K562 (cell line): ENCODE data around the gene ACER3. TPM values are rescaled to one million over a fixed set of nuclear protein-coding genes. Genes with fewer than 3 reads are reported as not detected.

Experiments used
- ATAC-seq: fragments of 200-7000 bp; cut with Tn5 transposase; 3 replicates; pipeline ENCODE4 v1.9.1; 2020; ENCODE audit warnings: moderate library complexity
- BruUV-seq: library from RNA; stranded (reverse); fragments of 400-500 nt; replicated peaks from 2 replicates; lab custom pipeline; 2021; lab: Mats Ljungman, UMichigan
- CTCF ChIA-PET: fragments of 300-600 bp; formaldehyde crosslinking; extraction: SDS; loops from one replicate; lab custom pipeline; 2021; ENCODE audit warnings: low intra/inter-chr PET ratio; lab: Yijun Ruan, JAX
- POLR2A ChIA-PET: fragments of 300-600, 350-650 bp; sonication (Branson Sonifier 250); formaldehyde crosslinking; extraction: SDS; loops from one replicate; lab custom pipeline; 2021; ENCODE audit warnings: antibody characterized with exemption, inconsistent platforms; lab: Yijun Ruan, JAX
- DNase-seq, 4 experiments: peaks; one replicate each; pipeline versions ENCODE4 v3.0.0 to v3.0.0-alpha.2; 2011 to 2018; ENCODE audit warnings: low spot score in 3 of 4, mixed read lengths in 3 of 4; ENCODE audit errors: extremely low read depth in 1 of 4
- FAIRE-seq: peaks from 2 replicates; lab custom pipeline; 2011; peaks lifted over from hg19 to GRCh38; lab: Jason Lieb, UNC
- H2AFZ ChIP-seq: 2 replicates; pipeline ENCODE4 v1.6.0; 2011; ENCODE audit warnings: low read depth, low read length, control low read depth, inconsistent platforms
- H3K27ac ChIP-seq: fragments of 200-600 bp; 3 replicates; pipeline ENCODE4 v1.8.0; 2011; ENCODE audit warnings: low read depth, mild to moderate bottlenecking, control low read depth, inconsistent platforms, low read length, moderate library complexity, mixed read lengths; ENCODE audit errors: extremely low read depth
- H3K27me3 ChIP-seq, 2 experiments: fragments of 300-600 bp in 1 of 2; 2 replicates in 1 of 2; 3 replicates in 1 of 2; pipeline versions ENCODE4 v1.6.0 to v1.8.0; 2011; ENCODE audit warnings: inconsistent platforms in 2 of 2, low read length in 2 of 2, mild to moderate bottlenecking in 1 of 2, mixed read lengths in 1 of 2, moderate library complexity in 1 of 2; ENCODE audit not compliant: control insufficient read depth in 2 of 2, insufficient read depth in 2 of 2
- H3K36me3 ChIP-seq: fragments of 300-600 bp; 3 replicates; pipeline ENCODE4 v1.8.0; 2011; ENCODE audit warnings: mild to moderate bottlenecking, low read length, inconsistent platforms; ENCODE audit not compliant: control insufficient read depth, insufficient read depth
- H3K4me1 ChIP-seq, 2 experiments: fragments of 200-600 bp in 1 of 2; replicated peaks in 1 of 2; 2 replicates in 1 of 2; 3 replicates in 1 of 2; pipeline versions ENCODE4 v1.5.1 to v1.8.0; 2011; ENCODE audit warnings: inconsistent platforms in 2 of 2, low read length in 2 of 2, mild to moderate bottlenecking in 1 of 2, mixed read lengths in 1 of 2, moderate library complexity in 1 of 2; ENCODE audit not compliant: control insufficient read depth in 2 of 2, insufficient read depth in 2 of 2
- H3K4me2 ChIP-seq: 2 replicates; pipeline ENCODE4 v1.6.1; 2011; ENCODE audit warnings: low read length, control low read depth, inconsistent platforms, mixed read lengths; ENCODE audit not compliant: insufficient read depth
- H3K4me3 ChIP-seq: fragments of 200-600 bp; sonication (generic), shearing (Covaris generic); 2 replicates; pipeline ENCODE4 v1.5.1; 2016; ENCODE audit warnings: control low read depth, inconsistent platforms
- H3K79me2 ChIP-seq: fragments of 200-600 bp; 3 replicates; pipeline ENCODE4 v1.8.0; 2011; ENCODE audit warnings: low read length, inconsistent platforms; ENCODE audit not compliant: control insufficient read depth, insufficient read depth
- H3K9ac ChIP-seq, 2 experiments: 2 replicates each; pipeline versions ENCODE4 v1.6.0 to v1.6.1; 2011; ENCODE audit warnings: low read depth in 2 of 2, low read length in 2 of 2, control low read depth in 1 of 2, inconsistent platforms in 1 of 2, mild to moderate bottlenecking in 1 of 2, mixed read lengths in 1 of 2; ENCODE audit not compliant: insufficient read depth in 1 of 2
- H3K9me1 ChIP-seq: one replicate; pipeline ENCODE4 v1.6.0; 2011; ENCODE audit warnings: inconsistent platforms, mild to moderate bottlenecking, low read length, moderate library complexity; ENCODE audit not compliant: control insufficient read depth, insufficient read depth
- H3K9me3 ChIP-seq: replicated peaks from 2 replicates; pipeline ENCODE4 v1.5.1; 2011; ENCODE audit warnings: low read depth, low read length, inconsistent platforms; ENCODE audit not compliant: control insufficient read depth, insufficient read depth
- H4K20me1 ChIP-seq: replicated peaks from 2 replicates; pipeline ENCODE4 v1.6.1; 2011; ENCODE audit warnings: low read length, inconsistent platforms, mixed read lengths; ENCODE audit not compliant: control insufficient read depth, insufficient read depth
- CBX2 ChIP-seq: fragments of 200-600 bp; sonication (generic); IDR thresholded peaks from one replicate; pipeline ENCODE4 v1.6.1; 2012; ENCODE audit warnings: mild to moderate bottlenecking, low read length, inconsistent platforms; ENCODE audit not compliant: insufficient read depth, poor library complexity, severe bottlenecking
- CEBPB ChIP-seq: fragments of 450-650 bp; IDR thresholded peaks from 2 replicates; pipeline ENCODE4 v1.6.1; 2016; ENCODE audit warnings: missing genetic modification characterization, missing compliant biosample characterization
- CEBPG ChIP-seq, 3 experiments: fragments of 200-800 bp in 1 of 3; sonication (Bioruptor generic) in 1 of 3; sonication (generic) in 1 of 3; formaldehyde crosslinking in 1 of 3; IDR thresholded peaks in 2 of 3; conservative IDR thresholded peaks in 1 of 3; 2 replicates each; pipeline versions ENCODE4 v1.6.1 to v1.8.0; 2016 to 2022; ENCODE audit warnings: missing compliant biosample characterization in 2 of 3, missing genetic modification characterization in 2 of 3, mild to moderate bottlenecking in 1 of 3, missing genetic modification reagents in 1 of 3
- ETV1 ChIP-seq: fragments of 450-650 bp; conservative IDR thresholded peaks from 2 replicates; pipeline ENCODE4 v1.6.1; 2016; ENCODE audit warnings: missing genetic modification characterization, control low read depth, low read depth, missing compliant biosample characterization
- KAT7 ChIP-seq: sonication (generic); formaldehyde crosslinking; IDR thresholded peaks from 2 replicates; pipeline ENCODE4 v1.8.0; 2022; ENCODE audit warnings: missing genetic modification reagents, mild to moderate bottlenecking, borderline replicate concordance
- MCM2 ChIP-seq: fragments of 450-650 bp; IDR thresholded peaks from 2 replicates; pipeline ENCODE4 v1.6.1; 2017; ENCODE audit warnings: low read depth, mild to moderate bottlenecking
- MEIS2 ChIP-seq: fragments of 450-650 bp; IDR thresholded peaks from 2 replicates; pipeline ENCODE4 v1.6.1; 2014; ENCODE audit warnings: mild to moderate bottlenecking; ENCODE audit not compliant: partially characterized antibody
- NFIC ChIP-seq: fragments of 450-650 bp; IDR thresholded peaks from 2 replicates; pipeline ENCODE4 v1.6.1; 2017; ENCODE audit warnings: mild to moderate bottlenecking, inconsistent platforms
- POLR2AphosphoS5 ChIP-seq: IDR thresholded peaks from 2 replicates; pipeline ENCODE4 v1.6.1; 2011; ENCODE audit warnings: mild to moderate bottlenecking, low read depth, low read length, moderate library complexity; ENCODE audit not compliant: control insufficient read depth, insufficient read depth
- TAF9B ChIP-seq: fragments of 450-650 bp; IDR thresholded peaks from 2 replicates; pipeline ENCODE4 v1.6.1; 2018; ENCODE audit warnings: mild to moderate bottlenecking; ENCODE audit not compliant: partially characterized antibody
- ZBED1 ChIP-seq: IDR thresholded peaks from 2 replicates; pipeline ENCODE4 v1.6.1; 2014
- ZBTB17 ChIP-seq: fragments of 450-650 bp; formaldehyde crosslinking; IDR thresholded peaks from 2 replicates; pipeline ENCODE4 v1.4.0; 2020; ENCODE audit warnings: mild to moderate bottlenecking
- ZNF23 ChIP-seq: fragments of 250-450 bp; sonication (Bioruptor Pico); IDR thresholded peaks from 2 replicates; pipeline ENCODE4 v1.4.0; 2020; ENCODE audit warnings: mild to moderate bottlenecking
- ZNF324 ChIP-seq: fragments of 250-450 bp; sonication (Bioruptor Pico); IDR thresholded peaks from 2 replicates; pipeline ENCODE4 v1.4.0; 2020; ENCODE audit warnings: mild to moderate bottlenecking
- ZNF699 ChIP-seq: fragments of 250-450 bp; sonication (Bioruptor Pico); IDR thresholded peaks from 2 replicates; pipeline ENCODE4 v1.8.0; 2021; ENCODE audit warnings: mild to moderate bottlenecking, moderate library complexity; ENCODE audit not compliant: insufficient replicate concordance
- ZSCAN32 ChIP-seq: fragments of 450-650 bp; formaldehyde crosslinking; IDR thresholded peaks from 2 replicates; pipeline ENCODE4 v1.4.0; 2020; ENCODE audit warnings: mild to moderate bottlenecking, moderate library complexity
- WGBS: fragments of 100-300 bp; shearing (Covaris generic); methylation state at CpG from one replicate; pipeline ENCODE4 v1.1.6; 2016; ENCODE audit warnings: low coverage, mixed read lengths; ENCODE audit not compliant: insufficient coverage; ENCODE audit errors: missing lambda C conversion rate; 5-methylcytosine and 5-hydroxymethylcytosine counted together
- in situ Hi-C: fragments of 300-500 bp; cut with MboI; formaldehyde crosslinking; loops from 4 replicates; pipeline ENCODE4 v1.15.0; 2018; ENCODE audit warnings: inconsistent platforms, mixed read lengths
- intact Hi-C: fragments of 100-400 bp; cut with micrococcal nuclease; formaldehyde crosslinking; loops from 2 replicates; pipeline ENCODE4 v1.14.2; 2022
- polyA plus RNA-seq, 8 experiments: library from polyadenylated mRNA; depleted of rRNA in 4 of 8; stranded (reverse) in 5 of 8; unstranded in 3 of 8; fragments of >200 nt; fragmentation: Nextera tagmentation in 2 of 8; fragmentation: Illumina TruSeq in 1 of 8; extraction: Ambion mirVana in 2 of 8; extraction: Trizol in 1 of 8; gene quantifications; 2 replicates each; pipeline versions ENCODE4 v1.2.1 to v1.2.3, GENCODE V29; 2011 to 2014; ENCODE audit warnings: inconsistent platforms in 1 of 8, missing spikeins in 1 of 8
- total RNA-seq, 7 experiments: library from RNA; depleted of rRNA in 6 of 7; stranded (reverse); fragments of >200 nt in 6 of 7; fragmentation: Illumina TruSeq in 2 of 7; extraction: Trizol in 2 of 7; gene quantifications; 2 replicates each; pipeline versions ENCODE4 v1.2.1 to v1.2.3, GENCODE V29; 2011 to 2021; ENCODE audit warnings: low replicate concordance in 1 of 7
- TF ChIP-seq, protein P1 (sequence below): fragments of 250-450 bp; sonication (Bioruptor Pico); IDR thresholded peaks from 2 replicates; pipeline ENCODE4 v1.9.0; 2021; ENCODE audit warnings: mild to moderate bottlenecking
- TF ChIP-seq, protein P2 (sequence below): fragments of 250-450 bp; sonication (Bioruptor Pico); IDR thresholded peaks from 2 replicates; pipeline ENCODE4 v1.8.0; 2021; ENCODE audit warnings: moderate library complexity, mild to moderate bottlenecking, inconsistent platforms

The ACER3 gene
- total and polyA plus RNA-seq, 9 of the 15 experiments (the other 6 are each of a cell fraction or from before 2014, with no cell fraction given), result 2.0 to 23.8 (median 9.5) TPM

DNA sequence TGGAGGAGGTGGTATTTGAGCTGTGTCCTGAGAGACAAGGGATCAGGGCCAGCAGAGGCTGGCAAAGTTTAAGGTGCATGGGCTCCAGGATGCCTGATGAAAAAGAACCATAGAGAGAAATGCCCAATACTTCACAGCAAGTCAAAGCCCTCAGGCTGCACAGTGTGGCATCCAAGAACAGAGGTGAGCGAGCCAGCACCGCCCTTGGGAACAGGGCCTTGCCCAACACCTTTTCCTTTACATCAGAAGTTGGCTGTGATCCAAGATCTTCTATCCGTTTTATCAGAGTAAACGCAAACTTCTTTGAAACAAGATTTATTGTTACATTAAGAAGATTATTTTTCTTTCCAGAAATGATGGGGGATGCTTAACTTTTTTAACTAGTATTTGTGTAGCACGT is 174.9 kb downstream of the ACER3 start:
- no peaks in the 10 kb centered on the region for H3K79me2 ChIP-seq
- 7% methylated on average over 5 of the region's 5 CpGs for WGBS
- no TSS peak for BruUV-seq
- H3K4me2 ChIP-seq, result no peak overlapping the region
- no peak for DNase-seq
- H3K4me3 ChIP-seq, result no peak overlapping the region
- H4K20me1 ChIP-seq, result no peaks in the 10 kb centered on the region
- no peaks in the 10 kb centered on the region for H3K36me3 ChIP-seq
- H3K9me3 ChIP-seq, result no peaks in the 10 kb centered on the region
- intact Hi-C loops, result no loop called here
- in situ Hi-C loops, result loop anchor here (10.0 kb wide), 1 partner anchor 111 kb away; no protein-coding TSS in a partner anchor
- ATAC-seq, result no peak
- no peak overlapping the region; a peak in 1 of 4 replicates for H3K9ac ChIP-seq
- ChIA-PET POLR2A (interaction anchor here (0.8 to 4.1 kb wide), 4 partner anchors 9 to 115 kb away, joined by 3 to 17 read pairs (median 7); no protein-coding TSS in a partner anchor), CTCF (no interaction called here)
- no peaks in the 10 kb centered on the region for H3K9me1 ChIP-seq
- H3K4me1 ChIP-seq, result peaks cover 4 to 12% of the 10 kb centered on the region in 2 experiments; a peak in 3 of 5 replicates
- peaks cover 2 to 6% of the 10 kb centered on the region in 2 experiments for H3K27me3 ChIP-seq
- H3K27ac ChIP-seq, result no peak overlapping the region
- H2AFZ ChIP-seq, result no peak overlapping the region
- no peak for FAIRE-seq
- TF ChIP-seq, protein P1, sequence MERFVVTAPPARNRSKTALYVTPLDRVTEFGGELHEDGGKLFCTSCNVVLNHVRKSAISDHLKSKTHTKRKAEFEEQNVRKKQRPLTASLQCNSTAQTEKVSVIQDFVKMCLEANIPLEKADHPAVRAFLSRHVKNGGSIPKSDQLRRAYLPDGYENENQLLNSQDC (CRISPR knock-in tag), result no peak
- TF ChIP-seq POLR2AphosphoS5 (no peak), ETV1 (tag) (no peak), ZNF699 (CRISPR knock-in tag) (no peak), ZBED1 (no peak), MEIS2 (peak; percentile 18), TAF9B (no peak), ZNF324 (no peak), CEBPG (CRISPR knock-in tag; IDR thresholded peaks at IDR 0.05) (no peak), CEBPG (tag; conservative IDR thresholded peaks at IDR 0.05 in 1 of 2, IDR thresholded peaks at IDR 0.05 in 1 of 2) (0 out of 4 replicates have a peak, but pooled peaks of 1 of the 2 experiments have one; percentile 13), CEBPB (tag) (0 out of 2 replicates have a peak, but pooled peaks have one; percentile 46), CBX2 (no peak), ZBTB17 (CRISPR knock-in tag) (no peak), KAT7 (CRISPR knock-in tag) (no peak), ZSCAN32 (CRISPR knock-in tag) (no peak), MCM2 (no peak), NFIC (peak; percentile 86), ZNF23 (CRISPR knock-in tag) (no peak)
- TF ChIP-seq, protein P2, sequence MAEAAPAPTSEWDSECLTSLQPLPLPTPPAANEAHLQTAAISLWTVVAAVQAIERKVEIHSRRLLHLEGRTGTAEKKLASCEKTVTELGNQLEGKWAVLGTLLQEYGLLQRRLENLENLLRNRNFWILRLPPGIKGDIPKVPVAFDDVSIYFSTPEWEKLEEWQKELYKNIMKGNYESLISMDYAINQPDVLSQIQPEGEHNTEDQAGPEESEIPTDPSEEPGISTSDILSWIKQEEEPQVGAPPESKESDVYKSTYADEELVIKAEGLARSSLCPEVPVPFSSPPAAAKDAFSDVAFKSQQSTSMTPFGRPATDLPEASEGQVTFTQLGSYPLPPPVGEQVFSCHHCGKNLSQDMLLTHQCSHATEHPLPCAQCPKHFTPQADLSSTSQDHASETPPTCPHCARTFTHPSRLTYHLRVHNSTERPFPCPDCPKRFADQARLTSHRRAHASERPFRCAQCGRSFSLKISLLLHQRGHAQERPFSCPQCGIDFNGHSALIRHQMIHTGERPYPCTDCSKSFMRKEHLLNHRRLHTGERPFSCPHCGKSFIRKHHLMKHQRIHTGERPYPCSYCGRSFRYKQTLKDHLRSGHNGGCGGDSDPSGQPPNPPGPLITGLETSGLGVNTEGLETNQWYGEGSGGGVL (CRISPR knock-in tag), result no peak
